ENCODE measurements around the gene RAD51B.
A peak's percentile ranks its signal among the peaks of the same experiment; 100 is the strongest.

RAD51B gene

DNA sequence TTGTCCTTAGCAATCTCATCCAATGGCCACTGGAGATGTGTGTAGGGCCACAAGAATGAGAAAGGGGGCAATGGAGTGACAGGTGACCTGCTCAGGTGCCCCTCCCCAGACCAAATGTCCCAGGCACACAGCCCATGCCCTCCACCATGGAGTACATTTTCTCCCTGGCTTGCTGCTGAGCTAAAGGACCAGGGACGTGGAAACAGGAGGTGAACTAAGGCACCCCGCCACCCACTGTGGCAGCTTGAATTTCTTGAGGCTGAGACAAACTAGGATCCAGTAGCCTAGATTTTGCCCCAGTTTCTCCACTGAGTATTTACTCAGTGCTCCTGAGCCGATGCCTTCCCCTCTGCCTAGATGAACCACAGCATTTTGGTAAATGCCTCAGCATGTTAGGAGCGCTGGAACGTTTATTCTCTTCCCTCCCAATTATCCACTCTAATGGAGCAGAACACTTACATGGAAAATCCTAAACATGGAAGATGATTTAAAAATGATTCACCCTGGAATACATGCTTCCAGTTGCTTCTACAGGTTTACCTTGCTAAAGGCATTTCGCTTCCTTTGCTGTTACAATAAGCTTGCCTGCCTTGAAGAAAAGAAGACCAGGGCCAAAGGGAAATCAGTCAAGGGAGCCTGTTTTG is 775.3 kb downstream of the RAD51B start:
- no peak for DNase-seq (ENCODE audit: low spot score)

DNA sequence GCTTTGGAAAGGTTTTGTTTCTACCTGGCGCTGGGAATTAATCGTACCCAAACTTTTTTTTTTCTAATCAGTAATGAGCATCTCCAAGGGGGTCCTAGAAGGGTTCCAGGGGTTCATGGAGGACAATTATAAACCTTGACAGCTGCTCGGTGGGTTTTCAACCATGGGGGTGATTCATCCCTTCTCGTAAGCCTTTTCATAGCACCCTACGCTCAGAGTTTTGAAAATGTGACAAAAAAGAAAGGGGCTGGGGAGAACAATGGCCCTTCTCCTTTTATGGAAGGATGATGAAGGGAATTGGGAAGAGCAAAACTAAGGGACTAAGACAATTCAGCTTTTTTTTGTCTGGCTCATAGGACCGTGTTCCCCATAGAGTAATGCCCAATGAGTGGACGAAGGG is 776.6 kb downstream of the RAD51B start:
- no peak for DNase-seq (ENCODE audit: low spot score)

DNA sequence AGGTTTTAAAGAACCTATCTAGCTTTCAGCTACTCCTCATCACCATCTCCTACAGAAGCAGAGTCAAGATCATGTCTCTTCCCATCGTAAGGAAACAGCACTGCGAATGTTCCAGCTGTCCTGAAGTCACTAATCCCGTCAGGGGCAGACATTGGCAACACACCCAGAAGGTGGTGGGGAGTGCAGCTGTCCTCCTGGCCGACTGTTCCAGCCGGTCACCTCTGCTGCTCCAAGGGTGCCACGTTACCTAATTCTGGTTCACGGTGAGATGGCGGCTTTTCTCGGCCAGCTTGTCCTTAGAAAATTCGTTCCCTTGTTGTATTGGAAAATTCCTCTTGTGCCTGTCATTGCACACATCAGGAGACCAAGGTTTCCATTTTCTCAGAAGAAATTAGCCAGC is 777.1 kb downstream of the RAD51B start:
- no peak for DNase-seq (ENCODE audit: low spot score)

DNA sequence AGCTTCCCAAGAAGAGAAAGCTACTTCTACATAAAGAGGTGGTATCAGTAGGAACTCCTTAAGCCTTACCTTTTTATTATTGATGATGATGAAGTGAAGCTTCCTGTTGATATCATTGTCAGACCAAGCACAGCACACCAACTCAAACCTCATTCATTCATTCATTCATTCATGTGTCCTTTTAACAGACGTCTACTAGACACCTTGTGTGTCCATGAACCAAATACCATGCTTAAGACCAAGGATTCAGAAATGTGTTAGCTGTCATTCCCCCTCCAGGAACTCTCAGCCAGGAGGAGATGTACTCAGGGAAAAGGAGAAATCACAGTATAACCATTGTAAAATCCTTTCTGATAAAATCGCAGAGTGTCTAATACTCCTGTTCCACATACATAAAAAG is 778.5 kb downstream of the RAD51B start:
- DNase-seq (ENCODE audit: low spot score): no peak

DNA sequence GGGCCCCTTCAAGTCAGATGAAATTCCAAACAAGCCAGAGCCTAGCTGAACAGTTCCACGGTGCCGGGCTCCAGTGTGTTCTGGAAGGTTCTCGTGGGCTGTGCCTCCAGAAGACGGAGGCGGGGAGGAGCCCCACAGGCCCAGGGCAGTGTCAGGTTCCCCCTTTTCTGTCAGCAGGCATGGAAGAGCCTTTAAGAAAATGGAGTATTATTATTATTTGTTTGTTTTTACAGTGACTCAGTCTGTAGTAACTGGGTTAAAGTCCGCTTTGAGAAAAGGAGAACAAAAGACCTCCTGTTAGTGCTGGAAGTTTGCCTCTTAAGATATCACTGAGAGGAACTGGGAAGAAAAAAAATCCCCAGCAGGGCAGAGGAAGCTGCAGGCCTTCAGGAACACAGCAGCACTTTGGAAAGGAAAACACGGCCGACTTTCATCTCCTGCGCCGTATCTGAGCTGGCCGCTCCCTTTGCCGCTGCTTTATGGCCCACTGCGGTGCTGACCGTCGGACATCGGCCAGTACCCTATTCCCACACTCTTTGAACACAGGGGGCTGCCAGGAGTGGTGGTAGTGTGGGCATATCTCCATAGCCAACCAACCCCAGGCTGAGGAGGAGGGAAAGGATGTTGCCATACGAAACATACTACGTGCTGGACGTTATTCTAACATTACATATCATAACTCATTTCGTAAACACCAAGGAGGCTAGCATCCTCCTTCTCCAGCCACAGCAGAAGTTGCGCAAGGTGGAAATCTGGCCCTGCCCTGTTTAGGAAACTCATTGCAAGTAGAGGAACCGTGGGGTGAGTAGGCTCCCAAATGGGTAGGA is 779.3 kb downstream of the RAD51B start:
- DNase-seq (ENCODE audit: low spot score): peak; percentile 65

DNA sequence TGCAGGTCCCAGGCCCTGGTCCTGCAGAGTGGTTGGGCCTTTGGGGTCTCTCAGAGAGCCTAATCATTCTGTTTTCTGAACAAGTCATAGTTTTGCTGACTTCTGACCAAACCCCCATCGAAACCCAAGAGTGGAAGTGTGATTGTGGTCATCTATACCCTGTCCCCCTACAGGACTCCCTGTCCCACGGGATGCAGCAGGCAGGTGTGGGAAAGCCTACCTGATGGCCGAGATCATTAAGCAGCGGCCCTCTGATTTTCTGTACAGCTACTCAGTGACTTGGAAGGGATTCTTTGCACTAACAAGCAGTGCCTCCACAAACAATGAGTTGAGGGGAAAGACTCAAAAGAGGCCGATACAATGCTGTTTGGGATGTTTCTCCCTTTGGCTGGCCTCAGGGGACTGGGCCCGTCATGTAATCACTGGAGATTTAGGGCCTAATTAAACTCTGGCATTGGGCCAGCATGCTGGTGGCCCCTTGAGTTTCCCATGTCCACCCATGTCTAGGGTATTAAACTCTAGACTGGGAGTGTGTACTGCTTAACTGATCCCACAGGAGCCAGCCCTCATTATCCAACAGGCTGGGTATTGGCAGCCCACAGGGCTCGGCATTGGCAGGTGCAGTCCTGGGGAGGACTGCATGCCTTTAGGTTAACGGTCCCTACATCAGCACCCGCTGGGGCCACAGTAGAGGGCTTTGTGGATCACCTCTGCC is 780.5 kb downstream of the RAD51B start:
- no peak for DNase-seq (ENCODE audit: low spot score)

DNA sequence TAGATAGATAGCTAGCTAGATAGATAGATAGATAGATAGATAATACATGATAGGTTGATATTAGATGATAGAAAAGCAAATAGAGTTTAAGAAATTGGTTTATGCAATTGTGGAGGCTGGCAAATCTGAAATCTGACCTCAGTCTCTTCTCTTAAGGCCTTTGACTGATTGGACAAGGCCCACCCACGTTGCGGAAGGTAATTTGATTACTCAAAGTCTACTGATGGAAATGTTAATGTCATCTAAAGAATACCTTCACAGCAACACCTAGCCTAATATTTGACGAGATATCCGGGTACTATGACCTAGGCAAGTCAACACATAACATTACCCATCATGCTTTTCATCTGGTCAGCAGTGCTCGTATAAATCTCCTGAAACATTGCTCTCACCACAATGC is 782.9 kb downstream of the RAD51B start:
- no peak for DNase-seq (ENCODE audit: low spot score)

DNA sequence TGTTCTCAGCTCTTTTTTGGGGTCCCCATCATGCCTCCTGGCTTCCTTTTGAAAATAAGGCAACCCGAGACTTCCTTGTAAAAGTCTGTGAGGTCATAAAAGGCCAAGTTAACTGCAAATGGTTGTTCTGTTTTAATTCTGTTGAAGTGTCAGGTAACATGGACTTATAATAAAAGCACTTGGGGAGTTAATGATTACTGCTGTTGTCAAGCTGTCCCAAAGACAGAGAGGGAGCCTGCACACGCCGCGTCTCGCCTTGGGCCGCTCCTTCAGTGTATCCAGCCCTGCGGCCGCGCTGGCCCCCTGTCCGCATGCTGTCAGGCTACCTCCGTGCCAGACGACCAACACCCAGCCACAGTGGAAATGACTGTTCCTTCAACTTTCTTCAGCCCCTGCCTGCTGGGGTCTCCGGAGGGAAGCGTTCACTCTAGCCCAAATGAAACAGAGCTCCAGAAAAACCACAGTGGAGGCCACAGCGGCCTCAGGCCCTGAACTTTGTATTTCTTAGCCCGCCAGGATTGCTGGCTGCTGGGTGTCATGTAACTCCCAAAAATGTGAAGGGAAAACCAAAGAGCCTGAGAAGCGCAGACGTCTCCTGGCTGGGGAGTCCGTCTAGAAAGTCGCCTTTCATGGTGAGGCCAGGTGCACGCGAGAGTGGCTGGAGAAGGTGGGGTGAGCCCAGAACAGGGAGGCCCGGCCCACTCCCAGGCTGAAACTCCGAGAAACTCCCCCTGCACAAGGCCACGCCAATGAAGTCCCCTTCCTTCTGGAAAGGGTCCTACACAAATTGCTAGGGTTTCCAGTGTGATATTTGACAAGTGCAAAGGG is 784.2 kb downstream of the RAD51B start:
- no peak for DNase-seq (ENCODE audit: low spot score)

DNA sequence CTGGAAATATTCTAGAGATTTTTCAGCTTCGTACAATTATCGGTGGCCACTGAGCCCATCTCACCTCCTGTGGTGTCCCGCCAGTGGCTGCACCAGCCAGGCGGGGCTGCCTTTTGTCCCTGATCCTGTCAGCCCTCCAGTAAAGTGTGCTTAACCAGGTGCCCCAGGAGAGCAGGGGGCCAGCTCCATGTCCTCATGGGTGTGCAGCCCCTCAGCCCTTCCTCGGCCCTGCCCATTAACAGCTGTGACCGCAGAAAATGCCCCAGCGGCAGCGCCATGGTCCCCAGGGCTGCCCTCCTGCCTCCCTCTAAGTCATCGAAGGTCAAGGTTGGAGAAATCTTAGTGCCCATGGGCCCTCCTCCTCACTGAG is 784.8 kb downstream of the RAD51B start:
- no peak for DNase-seq (ENCODE audit: low spot score)

DNA sequence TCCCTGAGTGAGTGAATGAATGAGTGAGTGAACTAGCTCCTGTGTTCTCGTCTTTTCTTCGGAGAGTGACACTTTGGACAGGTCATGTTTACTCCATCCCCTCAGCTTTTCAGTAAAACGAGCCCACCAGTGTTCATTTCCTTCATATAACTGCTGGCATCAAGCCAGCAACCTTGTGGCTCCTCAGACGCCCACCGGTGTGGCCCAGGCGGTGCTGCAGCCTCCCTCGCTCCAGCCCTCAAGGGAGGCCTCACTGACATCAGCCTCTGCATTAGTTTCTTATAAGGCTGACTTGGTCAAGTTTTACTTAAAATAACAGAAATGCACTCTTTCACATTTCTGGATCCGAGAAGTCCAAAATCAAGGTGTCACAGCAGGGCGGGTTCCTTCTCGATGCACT is 785.2 kb downstream of the RAD51B start:
- DNase-seq (ENCODE audit: low spot score): no peak

DNA sequence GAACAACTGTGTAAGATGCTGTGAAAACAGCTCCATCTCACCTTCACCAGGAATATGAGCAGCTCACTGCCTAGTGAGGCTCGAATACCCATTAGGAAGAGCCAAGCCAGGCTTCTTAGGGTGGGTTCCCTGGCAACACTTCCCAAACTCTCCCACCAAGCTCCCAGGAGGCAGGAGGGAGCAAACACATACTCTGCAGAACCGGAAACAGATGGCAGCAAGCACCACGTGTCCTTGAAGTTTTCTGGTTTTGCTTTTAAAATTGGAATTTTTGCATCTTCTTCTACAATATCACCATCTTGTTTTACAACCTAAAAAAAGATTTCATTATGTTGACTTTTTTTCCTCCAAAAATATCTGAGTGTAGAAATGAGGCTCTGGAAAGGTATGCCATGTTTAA is 786.6 kb downstream of the RAD51B start:
- DNase-seq (ENCODE audit: low spot score): no peak

DNA sequence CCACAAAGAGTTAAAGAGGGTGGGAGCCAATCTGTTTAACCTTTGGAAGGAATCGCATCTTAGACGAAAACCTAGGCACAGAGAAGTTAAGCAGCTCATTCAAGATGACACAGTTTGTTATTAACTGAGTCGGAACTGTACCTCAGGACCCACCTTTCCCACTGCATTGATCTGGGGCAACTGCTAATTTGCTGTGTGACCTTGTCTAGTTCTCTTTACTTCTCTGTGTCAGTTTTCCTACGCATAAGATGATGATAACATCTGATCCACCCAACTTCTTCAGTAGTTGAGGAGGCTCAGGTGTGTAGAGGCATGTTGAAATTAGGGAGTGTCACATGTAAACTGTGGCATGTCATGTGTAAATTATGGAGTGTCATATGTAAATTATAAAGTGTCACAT is 787.1 kb downstream of the RAD51B start:
- DNase-seq (ENCODE audit: low spot score): no peak

DNA sequence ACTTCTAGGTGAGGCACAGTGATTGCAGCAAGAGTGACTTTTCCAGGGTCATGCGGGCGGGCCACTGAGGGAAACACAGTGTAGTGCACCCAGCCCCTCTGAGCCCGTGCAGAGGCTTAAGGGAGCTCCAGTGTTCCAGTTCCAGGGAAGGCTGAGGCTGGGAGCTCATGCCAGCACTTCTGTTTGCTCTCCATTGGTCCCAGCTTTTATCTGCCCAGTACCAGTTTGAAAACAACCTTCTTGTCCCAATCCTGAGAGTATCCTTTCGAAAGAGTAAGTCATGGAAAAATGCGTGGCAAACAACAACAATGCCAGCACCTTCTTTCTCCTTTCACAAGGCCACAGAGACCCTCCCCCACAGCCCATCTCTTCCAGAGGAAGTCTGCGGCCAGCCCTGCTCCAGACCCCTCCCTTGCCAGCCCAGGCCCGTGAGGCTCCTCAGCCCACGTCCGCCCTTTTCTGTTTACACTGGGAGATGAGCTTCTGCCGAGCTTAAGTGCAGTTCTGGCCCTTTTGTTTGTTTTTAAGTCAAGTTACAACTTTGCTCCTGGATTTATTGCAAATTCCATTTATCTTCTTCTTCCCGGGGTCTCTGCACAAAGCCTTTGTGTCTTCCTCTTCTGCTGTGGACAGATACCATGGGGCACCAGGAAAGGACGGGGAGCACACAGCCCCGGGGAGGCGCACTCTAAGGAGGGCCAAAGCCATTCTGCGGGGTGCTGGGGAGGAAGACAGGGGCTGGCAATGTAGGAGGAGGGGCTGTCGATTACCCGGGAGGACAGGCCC is 787.7 kb downstream of the RAD51B start:
- no peak for DNase-seq (ENCODE audit: low spot score)

DNA sequence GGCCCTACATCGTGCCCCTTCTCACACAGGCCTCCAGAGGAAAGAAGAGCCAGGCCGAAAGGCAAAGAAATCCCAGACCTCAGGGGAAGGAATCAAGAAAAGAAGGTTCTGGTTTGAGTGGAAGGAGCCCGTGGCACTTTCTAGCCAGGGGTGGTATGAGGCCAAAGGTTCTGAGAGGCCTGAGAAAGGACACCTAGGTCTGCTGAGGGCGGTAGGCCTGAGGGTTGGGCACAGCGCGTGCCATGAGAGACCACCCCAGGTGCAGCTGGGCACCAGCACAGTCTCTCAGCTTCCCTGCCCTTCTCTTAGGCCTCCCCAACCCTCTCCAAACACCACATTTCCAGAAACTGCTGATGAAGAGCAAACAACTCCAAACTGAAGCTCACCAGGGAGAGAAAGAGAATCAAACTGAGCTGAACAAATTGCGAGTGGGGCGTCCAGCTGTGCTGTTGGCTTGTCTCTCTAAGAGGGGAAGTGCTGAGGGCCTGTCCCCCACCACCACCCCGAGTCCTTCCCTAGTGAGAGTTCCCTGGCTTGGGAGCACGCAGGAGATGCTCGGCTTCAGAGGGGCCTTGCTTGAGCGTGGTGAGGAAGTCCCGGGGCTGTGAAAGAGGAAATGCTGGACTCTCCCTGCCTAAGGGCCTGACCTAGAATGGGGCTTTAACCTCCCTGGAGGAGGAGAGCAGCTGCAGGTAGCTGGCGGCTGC is 788.4 kb downstream of the RAD51B start:
- peak; percentile 68 for DNase-seq (ENCODE audit: low spot score)

DNA sequence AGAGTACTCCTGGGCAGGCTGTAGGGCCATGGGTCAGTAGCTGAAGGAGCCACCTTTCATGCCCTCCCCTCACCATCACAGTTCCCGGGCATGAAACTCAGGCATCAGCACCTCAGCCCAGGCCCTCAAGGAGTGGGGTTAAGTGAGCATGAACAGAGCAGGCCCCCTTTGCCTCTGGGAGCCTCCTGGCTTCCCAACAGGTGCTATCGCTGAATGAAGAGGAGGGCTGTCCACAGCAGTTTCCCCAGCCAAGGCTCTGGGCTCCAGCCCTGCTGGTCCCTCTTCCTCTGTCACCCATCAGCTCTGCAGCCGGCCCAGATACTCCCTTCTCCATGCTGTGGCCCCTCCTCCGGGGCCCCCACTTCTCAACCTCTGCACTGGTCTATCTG is 789.0 kb downstream of the RAD51B start:
- DNase-seq (ENCODE audit: low spot score): no peak

DNA sequence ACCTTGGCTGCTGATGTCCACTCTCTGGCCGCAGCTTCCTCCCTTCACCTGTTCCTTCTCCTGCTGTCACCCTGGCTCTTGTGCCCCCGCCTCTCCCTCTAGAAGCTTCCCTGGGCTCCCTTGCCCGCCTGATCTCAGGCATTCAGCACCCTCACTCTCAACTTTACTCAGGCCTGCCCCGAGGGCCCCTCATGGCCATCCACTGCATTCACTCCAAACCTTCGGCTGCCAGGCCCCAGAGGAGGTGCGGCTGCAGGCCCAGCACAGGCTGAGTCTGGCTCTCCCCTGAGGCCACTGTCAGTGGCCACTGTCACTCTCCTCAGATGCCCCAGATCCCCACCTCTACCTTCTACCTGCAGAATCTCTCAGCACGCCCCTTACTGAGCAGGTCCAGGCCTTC is 789.4 kb downstream of the RAD51B start:
- no peak for DNase-seq (ENCODE audit: low spot score)

DNA sequence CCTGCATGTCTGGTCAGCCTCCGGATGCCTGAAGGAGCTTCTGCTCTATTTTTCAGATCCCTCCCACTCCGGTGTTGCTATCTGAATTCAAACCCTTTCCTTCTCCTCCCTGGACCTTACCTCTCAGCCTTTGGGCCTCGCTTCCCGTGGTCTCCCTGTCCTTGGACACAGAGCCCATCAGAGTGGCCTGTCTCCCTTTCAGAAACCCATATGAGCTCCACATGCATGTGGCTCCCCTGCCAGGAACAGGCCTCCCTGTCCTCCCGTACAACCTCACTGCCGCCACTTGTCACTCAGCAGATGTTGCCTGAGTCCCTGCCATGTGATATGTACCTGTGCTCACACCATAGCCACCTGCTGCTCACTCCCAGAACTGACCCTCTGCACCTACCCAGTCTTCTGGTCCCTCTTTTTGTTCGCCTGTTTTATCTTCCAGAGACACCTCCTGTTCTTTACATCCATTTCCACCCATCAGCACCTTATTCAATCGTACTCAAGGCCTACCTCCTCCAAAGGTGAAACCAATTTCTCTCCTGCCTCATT is 790.7 kb downstream of the RAD51B start:
- no peak for DNase-seq (ENCODE audit: low spot score)

DNA sequence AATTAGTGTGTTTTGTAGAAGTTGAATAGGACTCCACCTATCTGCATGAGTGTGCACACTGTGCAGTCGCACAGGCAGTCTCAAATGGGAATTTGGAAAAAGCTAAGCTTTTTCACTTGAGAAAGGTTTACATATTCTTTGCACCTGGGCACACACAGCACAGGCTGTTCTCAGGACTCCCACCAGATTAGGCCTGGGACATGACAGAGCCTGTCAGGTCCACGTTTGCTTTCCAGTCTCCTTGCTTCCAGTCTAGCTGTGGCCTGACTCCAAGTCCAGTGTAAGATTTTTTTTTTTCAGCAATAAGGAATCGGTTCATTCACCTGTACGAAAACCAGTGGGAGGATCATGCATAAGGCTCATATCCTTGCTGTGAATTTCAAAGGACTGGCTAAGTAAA is 792.0 kb downstream of the RAD51B start:
- no peak for DNase-seq (ENCODE audit: low spot score)

DNA sequence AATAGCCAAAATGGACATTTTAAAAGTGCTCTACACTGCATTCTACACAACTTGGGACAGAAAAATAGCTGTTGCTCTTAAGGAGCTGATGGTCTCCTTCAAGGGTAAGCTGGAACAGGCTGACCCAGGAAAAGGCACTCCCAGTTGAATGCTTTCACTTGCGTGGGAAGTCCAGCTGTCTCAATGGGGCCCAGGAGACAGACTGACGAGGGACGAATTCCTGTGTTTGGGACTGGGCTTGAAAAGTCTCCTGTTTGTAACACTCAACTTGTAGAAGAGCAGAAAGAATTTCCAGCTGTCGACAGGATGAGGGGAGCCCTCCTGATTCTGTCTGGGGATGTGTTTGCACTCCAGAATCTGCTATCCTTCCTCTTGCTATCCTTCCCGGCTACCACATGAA is 792.5 kb downstream of the RAD51B start:
- no peak for DNase-seq (ENCODE audit: low spot score)

DNA sequence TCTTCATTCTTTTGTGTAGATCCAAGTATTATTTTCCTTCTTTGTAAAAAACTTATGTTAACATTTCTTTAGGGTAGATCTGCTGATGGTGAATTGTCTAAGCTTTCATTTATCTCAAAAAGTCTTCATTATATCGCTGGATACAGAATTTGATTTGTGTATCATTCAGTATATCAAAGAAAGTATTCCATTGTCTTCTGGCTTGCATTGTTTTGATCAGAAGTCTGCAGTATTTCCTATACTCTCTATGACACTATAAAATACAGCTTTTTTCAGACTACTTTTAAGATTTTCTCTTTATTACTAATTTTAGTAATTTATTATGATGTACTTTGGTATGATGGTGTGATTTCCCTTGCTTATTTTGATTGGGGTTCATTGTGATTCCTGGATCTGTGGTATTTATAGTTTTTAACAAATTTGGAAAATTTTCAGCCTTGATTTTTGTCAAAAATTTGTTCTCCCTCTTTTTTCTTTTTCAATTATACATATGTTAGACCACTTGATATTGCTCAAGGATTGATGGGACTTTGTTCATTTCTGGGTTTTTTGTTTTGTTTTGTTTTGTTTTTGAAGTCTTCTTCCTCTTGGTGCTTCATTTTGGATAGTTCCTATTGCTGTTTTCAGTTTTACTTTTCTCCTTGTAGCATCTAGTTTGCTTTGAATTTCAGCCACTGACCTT is 796.8 kb downstream of the RAD51B start:
- no peak for DNase-seq (ENCODE audit: low spot score)

All from globus pallidus (tissue), 1 donor.